Right hindlimb (tissue), 1 donor: Measurements from ENCODE around the gene USF3.

Experiments
- DNase-seq: peaks from one replicate; pipeline ENCODE4 v3.0.0-alpha.2; 2018

Gene USF3

GRCh38 chr3:113606539-113607218, 89.8 kb downstream of the USF3 start:
- no peak for DNase-seq

DNA sequence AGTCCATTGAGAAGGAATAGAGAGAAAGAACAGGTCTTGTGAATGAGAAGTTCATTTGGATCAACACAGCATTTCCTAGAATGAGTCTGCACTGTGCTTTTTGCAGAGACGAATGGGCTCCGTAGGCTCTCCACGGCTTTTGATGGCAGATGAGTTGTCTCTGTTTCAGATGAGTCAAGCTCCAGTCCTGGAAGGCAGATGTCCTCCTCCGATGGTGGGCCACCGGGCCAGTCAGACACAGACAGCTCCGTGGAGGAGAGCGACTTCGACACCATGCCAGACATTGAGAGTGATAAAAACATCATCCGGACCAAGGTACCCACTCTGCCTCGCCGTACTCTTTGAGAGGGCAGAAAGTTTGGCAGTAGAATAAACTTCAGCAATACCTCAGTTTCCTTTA, 93.6 kb downstream of the USF3 start:
- no peak for DNase-seq

- no peak for DNase-seq
Observed at GRCh38 chr3:113602256-113602655, 94.2 kb downstream of the USF3 start.

- DNase-seq = no peak
Observed at GRCh38 chr3:113601240-113601639, 95.2 kb downstream of the USF3 start.

GRCh38 chr3:113600418-113601182, 95.8 kb downstream of the USF3 start:
- peak; percentile 61 for DNase-seq
